HG03280 (cell line): ENCODE data around the gene FBXO21.
"Not testable (repeated sequence)": the region's sequence is repeated elsewhere in the genome, so short reads cannot be mapped to it uniquely, and the experiment has no call there.

Experiments
- ATAC-seq: cut with Tn5 transposase; IDR thresholded peaks from one replicate; pipeline ENCODE4 v1.9.1; 2021; ENCODE audit warnings: mild to moderate bottlenecking, moderate library complexity; ENCODE audit not compliant: unreplicated experiment

The FBXO21 gene

GRCh38 chr12:117202033-117202432 lies 11.8 kb upstream of the FBXO21 start:
- no peak for ATAC-seq

DNA sequence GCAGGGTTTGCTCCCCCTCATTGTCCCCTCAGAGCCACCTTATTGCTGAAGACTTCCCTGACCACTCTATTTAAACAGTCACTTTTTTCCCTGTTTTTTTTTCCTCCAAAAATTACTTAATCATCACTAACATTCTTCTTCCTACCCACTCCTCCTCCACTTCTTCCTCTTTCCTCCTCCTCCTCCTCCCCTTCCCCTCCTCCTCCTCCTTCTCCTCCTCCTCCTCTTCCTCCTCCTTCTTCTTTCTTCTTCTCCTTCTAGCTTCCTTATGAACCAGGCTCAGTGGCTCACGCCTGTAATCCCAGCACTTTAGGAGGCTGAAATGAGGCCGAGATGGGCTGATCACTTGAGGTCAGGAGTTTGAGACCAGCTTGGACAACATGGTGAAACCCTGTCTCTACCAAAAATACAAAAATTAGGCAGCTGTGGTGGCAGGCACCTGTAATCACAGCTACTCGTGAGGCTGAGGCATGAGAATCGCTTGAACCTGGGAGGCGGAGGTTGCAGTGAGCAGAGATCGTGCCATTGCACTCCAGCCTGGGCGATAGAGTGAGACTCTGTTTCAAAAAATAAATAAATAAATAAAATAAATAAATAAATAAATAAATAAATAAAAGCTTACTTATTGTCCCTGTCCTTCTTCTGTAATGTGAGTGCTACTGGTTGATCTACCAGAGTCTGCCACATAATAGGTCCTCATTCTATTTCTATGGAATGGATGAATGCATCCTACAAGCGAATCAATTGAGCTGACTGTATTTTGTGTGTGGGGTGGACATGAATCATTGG lies 9.9 kb upstream of the FBXO21 start:
- not testable (repeated sequence) for ATAC-seq

DNA sequence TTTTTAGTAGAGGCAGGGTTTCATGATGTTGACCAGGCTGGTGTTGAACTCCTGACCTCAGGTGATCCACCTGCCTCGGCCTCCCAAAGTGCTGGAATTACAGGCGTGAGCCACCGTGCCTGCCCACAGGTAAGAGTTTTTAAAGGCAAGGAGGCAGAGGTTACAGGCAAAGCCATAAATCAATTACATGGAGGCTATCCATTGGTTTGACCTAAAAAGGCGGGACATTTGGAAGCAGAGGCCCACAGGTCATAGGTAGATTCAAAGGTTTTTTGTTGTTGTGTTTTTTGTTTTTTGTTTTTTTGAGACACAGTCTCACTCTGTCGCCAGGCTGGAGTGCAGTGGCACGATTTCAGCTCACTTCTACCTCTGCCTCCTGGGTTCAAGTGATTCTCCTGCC lies 6.1 kb upstream of the FBXO21 start:
- not testable (repeated sequence) for ATAC-seq

- not testable (repeated sequence) for ATAC-seq
Observed at GRCh38 chr12:117195027-117195426, 4.8 kb upstream of the FBXO21 start.

- no peak for ATAC-seq
Observed at GRCh38 chr12:117193903-117194302, 3.6 kb upstream of the FBXO21 start.

- not testable (repeated sequence) for ATAC-seq
Observed at GRCh38 chr12:117192581-117192980, 2.3 kb upstream of the FBXO21 start.

DNA sequence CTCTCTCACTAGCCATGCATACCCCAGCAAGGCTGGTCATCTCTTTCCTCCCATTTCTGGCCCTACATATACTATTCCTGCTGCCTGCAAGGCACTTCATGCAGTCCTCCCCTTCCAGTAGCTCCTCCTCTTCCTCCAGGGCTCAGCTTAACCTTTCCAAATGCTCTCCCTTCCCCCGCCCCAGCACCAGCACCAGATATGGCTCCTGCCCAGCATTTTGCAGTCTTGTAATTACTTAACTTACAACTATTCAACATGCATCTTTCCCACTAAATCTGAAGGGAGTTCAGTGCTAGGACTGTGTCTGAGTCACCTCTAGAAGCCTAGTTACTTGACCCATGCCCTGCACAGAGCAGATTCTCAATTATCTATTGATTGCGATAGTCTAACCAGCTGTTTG lies 1.8 kb upstream of the FBXO21 start:
- no peak for ATAC-seq

GRCh38 chr12:117189725-117190209 lies 503 bp downstream of the FBXO21 start:
- ATAC-seq: peak; percentile 44

DNA sequence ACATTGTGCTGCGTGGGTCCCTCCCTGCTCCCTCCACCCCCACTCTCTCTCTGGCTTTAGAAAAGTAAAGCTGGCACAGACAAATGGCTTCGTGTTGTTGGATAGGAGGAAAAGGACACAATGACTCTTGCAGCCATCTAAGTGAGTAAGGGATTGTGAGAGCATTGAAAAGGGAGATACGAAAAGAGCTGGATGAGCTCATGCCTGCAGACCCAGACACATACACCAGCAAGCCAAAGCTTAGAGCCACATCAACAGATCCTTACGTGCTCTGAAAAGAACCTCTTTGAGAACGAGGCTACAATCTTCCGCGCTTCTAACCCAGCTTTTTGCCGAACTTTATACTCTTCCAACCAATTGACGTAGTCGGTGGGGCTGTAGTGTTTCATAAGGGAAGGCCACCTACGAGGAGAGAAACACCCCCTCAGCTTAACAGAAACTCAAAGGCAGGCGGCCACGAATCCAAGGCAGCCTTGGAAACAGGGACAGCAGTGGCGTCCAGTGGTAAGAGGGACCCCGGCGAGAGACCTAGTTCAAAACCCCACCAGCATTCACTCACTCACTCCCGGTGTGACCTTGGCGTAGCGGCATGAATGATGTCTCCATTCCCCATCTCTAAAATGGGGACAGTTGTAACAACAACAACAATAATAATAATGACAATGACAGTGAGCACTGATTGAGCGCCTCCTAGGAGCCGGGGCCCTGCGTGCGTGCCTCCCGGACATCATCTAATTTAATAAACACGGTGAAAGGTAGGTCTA lies 1.1 kb downstream of the FBXO21 start:
- ATAC-seq: no peak

GRCh38 chr12:117188121-117188665 lies 2.1 kb downstream of the FBXO21 start:
- no peak for ATAC-seq

GRCh38 chr12:117187421-117187820 lies 2.8 kb downstream of the FBXO21 start:
- no peak for ATAC-seq

DNA sequence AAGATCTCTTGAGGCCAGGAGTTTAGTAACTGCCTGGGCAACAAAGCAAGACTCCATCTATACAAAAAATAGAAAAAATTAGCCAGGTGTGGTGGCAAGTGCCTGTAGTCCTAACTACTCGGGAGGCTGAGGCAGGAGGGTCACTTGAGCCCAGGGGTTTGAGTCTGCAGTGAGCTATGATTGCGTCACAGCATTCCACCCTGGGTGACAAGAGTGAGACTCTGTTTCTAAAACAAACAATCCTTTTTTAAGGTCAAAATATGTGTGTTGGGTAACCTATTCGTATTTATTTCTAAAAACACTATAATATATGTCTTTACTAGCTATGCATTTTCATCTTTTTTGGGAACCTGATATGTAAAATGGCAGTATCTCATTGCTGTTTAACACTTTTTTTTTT lies 7.4 kb downstream of the FBXO21 start:
- ATAC-seq: no peak

DNA sequence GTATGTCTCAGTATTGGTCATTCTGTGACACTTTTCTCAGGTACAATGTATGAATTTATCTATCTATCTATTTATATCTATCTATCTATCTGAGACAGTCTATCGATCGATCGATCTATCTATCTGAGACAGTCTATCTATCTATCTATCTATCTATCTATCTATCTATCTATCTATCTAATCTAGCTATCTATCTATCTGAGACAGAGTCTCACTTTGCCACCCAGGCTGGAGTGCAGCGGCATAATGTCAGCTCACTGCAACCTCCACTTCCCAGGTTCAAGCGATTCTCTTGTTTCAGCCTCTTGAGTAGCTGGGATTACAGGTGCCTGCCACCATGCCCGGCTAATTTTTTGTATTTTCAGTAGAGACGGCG lies 8.8 kb downstream of the FBXO21 start:
- ATAC-seq: not testable (repeated sequence)

DNA sequence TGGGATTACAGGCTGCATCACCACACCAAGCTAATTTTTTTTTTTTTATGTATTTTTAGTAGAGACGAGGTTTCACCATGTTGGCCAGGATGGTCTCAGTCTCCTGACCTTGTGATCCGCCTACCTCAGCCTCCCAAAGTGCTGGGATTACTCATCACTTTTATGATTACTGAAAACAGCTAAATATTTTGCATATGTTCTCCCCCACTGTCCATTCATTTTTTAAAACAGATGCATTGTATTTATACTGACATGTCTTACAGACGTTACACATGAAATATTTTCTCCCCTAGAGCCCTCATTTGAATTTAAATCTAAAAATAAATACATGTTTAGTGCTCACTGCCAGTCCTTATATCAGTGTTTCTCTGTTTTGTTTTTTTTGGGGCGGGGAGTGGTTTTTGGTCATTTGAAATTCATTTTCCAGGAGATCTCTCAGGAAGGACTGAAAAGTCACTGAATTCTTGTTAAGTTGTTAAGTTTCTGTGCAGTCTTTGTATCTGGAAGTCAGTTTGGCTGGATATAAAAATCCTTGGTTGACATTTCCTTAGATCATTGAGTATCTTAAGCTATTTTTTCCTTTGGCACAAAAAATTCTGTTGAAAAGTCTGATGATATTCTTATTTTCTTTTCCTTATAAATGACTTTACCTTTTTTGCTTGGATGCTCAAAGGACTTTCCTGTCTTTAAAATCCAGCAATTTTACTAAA lies 9.4 kb downstream of the FBXO21 start:
- ATAC-seq: no peak

- ATAC-seq: no peak
Observed at GRCh38 chr12:117178745-117179144, 11.5 kb downstream of the FBXO21 start.

GRCh38 chr12:117178301-117178700 lies 12.0 kb downstream of the FBXO21 start:
- ATAC-seq: no peak

DNA sequence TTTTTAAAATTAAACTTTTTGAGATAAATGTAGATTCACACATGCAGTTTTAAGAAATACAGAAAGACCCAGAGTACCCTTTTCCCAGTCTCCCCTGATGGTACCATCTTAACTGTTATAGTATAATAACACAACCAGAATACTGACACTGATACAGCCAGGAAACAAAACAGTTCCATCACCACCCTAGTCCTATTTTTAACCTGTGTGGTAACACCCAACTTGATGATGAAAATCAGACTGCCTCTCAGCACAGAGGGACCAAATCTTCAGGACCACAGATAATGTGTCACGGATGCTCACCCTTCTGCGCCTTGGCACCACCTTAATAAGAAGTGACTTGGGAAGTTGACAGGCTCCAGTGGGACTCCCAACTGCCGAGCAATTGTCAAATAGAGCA lies 18.1 kb downstream of the FBXO21 start:
- no peak for ATAC-seq

DNA sequence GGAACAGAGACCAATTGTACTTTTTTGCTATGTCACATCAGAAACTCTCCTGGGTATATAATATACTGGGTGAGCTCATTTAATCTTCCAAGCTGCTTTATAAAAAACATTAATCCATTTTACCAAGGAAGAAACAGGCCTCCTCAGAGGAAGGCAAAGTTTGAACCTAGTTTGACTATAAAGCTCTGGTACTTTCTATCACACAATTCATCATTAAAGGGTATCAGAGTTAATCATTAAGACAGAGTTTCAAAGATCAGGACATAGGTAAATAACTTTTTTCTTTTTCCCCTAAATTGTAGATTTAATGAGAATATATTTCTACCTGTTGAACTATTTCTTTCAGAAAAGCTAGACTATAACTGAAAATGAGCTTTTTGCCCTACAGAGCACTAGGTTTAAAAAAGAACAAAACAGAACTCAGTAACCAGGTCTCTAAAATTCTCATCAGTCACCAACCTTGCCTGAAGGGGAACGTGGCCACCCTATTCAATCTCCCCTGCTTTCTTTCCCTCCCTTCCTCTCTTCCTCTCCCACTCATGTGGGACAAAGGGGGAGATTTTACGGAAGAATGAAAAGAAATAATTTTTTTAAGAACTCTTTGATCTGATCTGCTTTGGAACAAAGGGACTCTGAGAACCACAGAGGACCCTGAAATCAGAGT lies 18.6 kb downstream of the FBXO21 start:
- no peak for ATAC-seq

- ATAC-seq: no peak
Observed at GRCh38 chr12:117169548-117169947, 20.7 kb downstream of the FBXO21 start.

- ATAC-seq: no peak
Observed at GRCh38 chr12:117168976-117169375, 21.3 kb downstream of the FBXO21 start.

DNA sequence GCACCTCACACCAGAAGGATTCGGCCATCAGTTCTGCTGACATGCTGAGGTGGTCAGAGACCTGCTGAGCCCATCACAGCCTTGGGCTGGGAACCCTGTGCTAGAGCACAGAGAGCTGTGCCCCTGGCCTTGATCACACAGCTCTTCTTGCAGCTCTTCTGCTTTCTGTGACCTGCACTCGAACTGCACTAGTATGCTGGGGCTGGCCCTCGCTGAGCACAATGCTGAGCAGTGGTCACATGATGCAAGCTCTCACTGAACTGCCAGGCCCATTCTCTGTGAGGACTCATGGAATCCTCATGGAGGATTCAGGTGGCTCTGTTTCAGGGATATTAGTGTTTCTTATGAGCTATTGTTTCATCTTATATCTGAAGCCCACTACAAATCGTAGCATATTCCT lies 22.5 kb downstream of the FBXO21 start:
- ATAC-seq: no peak
